GM12892 (cell line): ENCODE measurements around the gene ADCK2.

Experiments used
- POLR2A ChIP-seq: IDR thresholded peaks from 2 replicates; pipeline ENCODE4 v1.6.1; 2011; ENCODE audit warnings: low read depth, low read length, control low read depth
- POLR2AphosphoS5 ChIP-seq: IDR thresholded peaks from 2 replicates; pipeline ENCODE4 v1.6.1; 2011; ENCODE audit warnings: low read depth, low read length, control low read depth

GRCh38 chr7:140686921-140687320 is 14.2 kb downstream of the ADCK2 start:
- no peak for TF ChIP-seq POLR2A
- no peak for TF ChIP-seq POLR2AphosphoS5
